H1 (cell line): ENCODE measurements around the gene TMEM30A. TPM values are rescaled to one million over a fixed set of nuclear protein-coding genes. Genes with fewer than 3 reads are reported as not detected.

Experiments
- ASH2L ChIP-seq: fragments of 200-600, 300-600 bp; sonication (generic); IDR thresholded peaks from one replicate; pipeline ENCODE4 v1.7.1; 2017; ENCODE audit warnings: low read length
- BCL11A ChIP-seq, 2 experiments: IDR thresholded peaks; one replicate each; pipeline ENCODE4 v1.6.1; 2011; ENCODE audit warnings: low read depth in 2 of 2, low read length in 2 of 2, mild to moderate bottlenecking in 2 of 2
- CEBPB ChIP-seq: IDR thresholded peaks from 2 replicates; pipeline ENCODE4 v1.6.1; 2012; ENCODE audit warnings: low read depth, low read length
- CHD2 ChIP-seq: IDR thresholded peaks from 2 replicates; pipeline ENCODE4 v1.6.1; 2012; ENCODE audit warnings: low read length, improper control_type of control experiment
- CTBP2 ChIP-seq: IDR thresholded peaks from 2 replicates; pipeline ENCODE4 v1.7.0; 2011; ENCODE audit warnings: borderline replicate concordance, mild to moderate bottlenecking, moderate library complexity, mixed read lengths, low read length; ENCODE audit not compliant: insufficient read depth, insufficient read length
- EZH2 ChIP-seq: fragments of 200-600 bp; sonication (generic); IDR thresholded peaks from 2 replicates; pipeline ENCODE4 v1.7.1; 2012; ENCODE audit warnings: low read depth, mild to moderate bottlenecking, moderate library complexity, low read length, inconsistent platforms; ENCODE audit not compliant: severe bottlenecking
- FOSL1 ChIP-seq: IDR thresholded peaks from 2 replicates; pipeline ENCODE4 v1.6.1; 2011; ENCODE audit warnings: mild to moderate bottlenecking, low read depth, low read length, moderate library complexity; ENCODE audit not compliant: insufficient read depth
- NANOG ChIP-seq: IDR thresholded peaks from 2 replicates; pipeline ENCODE4 v1.6.1; 2011; ENCODE audit warnings: low read length, low read depth, mild to moderate bottlenecking, inconsistent platforms; ENCODE audit not compliant: insufficient read depth, poor library complexity, severe bottlenecking
- NRF1 ChIP-seq: IDR thresholded peaks from 2 replicates; pipeline ENCODE4 v1.6.1; 2011; ENCODE audit warnings: mild to moderate bottlenecking, low read depth, low read length, improper control_type of control experiment
- PHF8 ChIP-seq: fragments of 200-600 bp; sonication (generic); conservative IDR thresholded peaks from 2 replicates; pipeline ENCODE4 v1.7.1; 2012; ENCODE audit warnings: low read depth, mild to moderate bottlenecking, inconsistent platforms, low read length, moderate library complexity
- POLR2A ChIP-seq, 2 experiments: IDR thresholded peaks; 1 replicate in 1 of 2; 2 replicates in 1 of 2; pipeline ENCODE4 v1.6.1; 2011; ENCODE audit warnings: low read depth in 2 of 2, low read length in 2 of 2, mild to moderate bottlenecking in 2 of 2; ENCODE audit errors: control extremely low read depth in 1 of 2
- POLR2AphosphoS5 ChIP-seq: IDR thresholded peaks from 2 replicates; pipeline ENCODE4 v1.6.1; 2011; ENCODE audit warnings: low read depth, low read length
- RBBP5 ChIP-seq: IDR thresholded peaks from 2 replicates; pipeline ENCODE4 v1.7.1; 2012; ENCODE audit warnings: low read depth, mild to moderate bottlenecking, inconsistent platforms, low read length, moderate library complexity, borderline replicate concordance
- RNF2 ChIP-seq: fragments of 200-900, 300-1000 bp; sonication (generic); IDR thresholded peaks from 2 replicates; pipeline ENCODE4 v1.7.1; 2016; ENCODE audit warnings: borderline replicate concordance, low read depth, mild to moderate bottlenecking, antibody characterized with exemption, low read length; ENCODE audit not compliant: poor library complexity, severe bottlenecking; ENCODE audit errors: missing control alignments
- SIRT6 ChIP-seq: IDR thresholded peaks from one replicate; pipeline ENCODE4 v1.7.1; 2012; ENCODE audit warnings: low read length, inconsistent platforms
- YY1 ChIP-seq: IDR thresholded peaks from 2 replicates; pipeline ENCODE4 v1.6.1; 2011; ENCODE audit warnings: low read depth, mild to moderate bottlenecking, low read length
- ZNF274 ChIP-seq: IDR thresholded peaks from 2 replicates; pipeline ENCODE4 v1.7.0; 2012; ENCODE audit warnings: low read length, borderline replicate concordance; ENCODE audit errors: extremely low read depth
- polyA plus RNA-seq, 7 experiments: library from polyadenylated mRNA; depleted of rRNA in 3 of 7; stranded (reverse) in 5 of 7; unstranded in 2 of 7; fragments of >200 nt in 5 of 7; fragments of 200-250 nt in 2 of 7; gene quantifications; 1 replicate in 5 of 7; 2 replicates in 1 of 7; 4 replicates in 1 of 7; pipeline versions ENCODE4 v1.2.1 to v1.2.3, GENCODE V29; 2011 to 2013; ENCODE audit warnings: missing spikeins in 2 of 7, mixed read lengths in 2 of 7
- total RNA-seq: library from RNA; stranded (reverse); fragmentation: NEBNext Ultra II Directional; extraction: Animal tissue kit (Norgen Biotek cat#: 25700); gene quantifications from 2 replicates; pipeline ENCODE4 v1.2.1, GENCODE V29; 2021

Gene TMEM30A
- total and polyA plus RNA-seq, 2 of the 8 experiments (the other 6 are each of a cell fraction or from before 2014, with no cell fraction given): 10.5 to 71.0 TPM

GRCh38 chr6:75284632-75285282, at the start of gene TMEM30A (continued):
- no peak for TF ChIP-seq EZH2
- TF ChIP-seq NRF1: peak; percentile 30; the same call in 1 of the 2 replicates
- TF ChIP-seq RBBP5: peak; percentile 96; the same call in 1 of the 2 replicates
- no peak for TF ChIP-seq RNF2
- no peak for TF ChIP-seq BCL11A (IDR thresholded peaks at IDR 0.05; ENCODE audit: low read depth in 2 of 2, low read length in 2 of 2)
- TF ChIP-seq ASH2L: peak; percentile 99
- TF ChIP-seq SIRT6: no peak
- TF ChIP-seq POLR2A (IDR thresholded peaks at IDR 0.05; ENCODE audit: control extremely low read depth in 1 of 2, low read depth in 2 of 2, low read length in 2 of 2): peak; percentile 43 to 77
- no peak for TF ChIP-seq NANOG
- no peak for TF ChIP-seq ZNF274
- no peak for TF ChIP-seq FOSL1
- no peak for TF ChIP-seq CHD2
- no peak for TF ChIP-seq CTBP2
- peak; percentile 65; the same call in 1 of the 2 replicates for TF ChIP-seq PHF8
- no peak for TF ChIP-seq CEBPB
- peak; percentile 92 for TF ChIP-seq POLR2AphosphoS5
- no peak; the same call in 1 of the 2 replicates for TF ChIP-seq YY1
